PC-9 (cell line): ENCODE measurements around the gene FRG2. TPM values are rescaled to one million over a fixed set of nuclear protein-coding genes. Genes with fewer than 3 reads are reported as not detected.
"Not testable (repeated sequence)": the region's sequence is repeated elsewhere in the genome, so short reads cannot be mapped to it uniquely, and the experiment has no call there.

Experiments
- BruUV-seq: library from RNA; stranded (reverse); fragments of 400-500 nt; replicated peaks from 2 replicates; lab custom pipeline; 2021; lab: Mats Ljungman, UMichigan
- CTCF ChIA-PET: fragments of 300-600 bp; sonication (Branson Sonifier 250); formaldehyde crosslinking; loops from one replicate; lab custom pipeline; 2022; ENCODE audit warnings: antibody characterized with exemption; lab: Charles Lee
- POLR2A ChIA-PET: fragments of 300-600 bp; sonication (Branson Sonifier 250); formaldehyde crosslinking; loops from one replicate; lab custom pipeline; 2022; ENCODE audit warnings: antibody characterized with exemption; ENCODE audit not compliant: unreplicated experiment; lab: Charles Lee
- DNase-seq, 2 experiments: peaks; one replicate each; pipeline versions ENCODE4 v3.0.0 to v3.0.0-alpha.2; 2015 to 2022; ENCODE audit warnings: mixed read lengths in 1 of 2
- H2AFZ ChIP-seq: fragments of 200-600 bp; sonication (generic); 2 replicates; pipeline ENCODE4 v1.8.1; 2017; ENCODE audit warnings: antibody characterized with exemption
- H3F3A ChIP-seq: fragments of 200-600 bp; sonication (generic); 2 replicates; pipeline ENCODE4 v1.8.1; 2017; ENCODE audit warnings: antibody characterized with exemption, mild to moderate bottlenecking, low read depth; ENCODE audit not compliant: insufficient read depth
- H3K27ac ChIP-seq: fragments of 200-600 bp; sonication (generic); 2 replicates; pipeline ENCODE4 v1.6.1; 2016; ENCODE audit warnings: mixed run types
- H3K27me3 ChIP-seq: fragments of 200-600 bp; sonication (generic); 2 replicates; pipeline ENCODE4 v1.6.1; 2016; ENCODE audit warnings: low read depth, mixed run types; ENCODE audit not compliant: insufficient read depth
- H3K36me3 ChIP-seq: fragments of 200-600 bp; sonication (generic); 2 replicates; pipeline ENCODE4 v1.6.1; 2016; ENCODE audit warnings: low read depth, mixed run types
- H3K4me1 ChIP-seq: fragments of 200-600 bp; sonication (generic); replicated peaks from 2 replicates; pipeline ENCODE4 v1.6.1; 2016; ENCODE audit warnings: mixed run types; ENCODE audit not compliant: insufficient read depth
- H3K4me2 ChIP-seq: fragments of 200-600 bp; sonication (generic); 2 replicates; pipeline ENCODE4 v1.6.1; 2017; ENCODE audit warnings: mixed run types
- H3K4me3 ChIP-seq: fragments of 200-600 bp; sonication (generic); 2 replicates; pipeline ENCODE4 v1.6.1; 2016; ENCODE audit warnings: mixed run types
- H3K79me2 ChIP-seq: fragments of 200-600 bp; sonication (generic); 2 replicates; pipeline ENCODE4 v1.6.1; 2017; ENCODE audit warnings: low read depth, mixed run types
- H3K9me2 ChIP-seq: fragments of 200-600 bp; sonication (generic); 2 replicates; pipeline ENCODE4 v1.8.1; 2017; ENCODE audit warnings: mild to moderate bottlenecking; ENCODE audit not compliant: insufficient read depth
- H3K9me3 ChIP-seq: fragments of 200-600 bp; sonication (generic); 2 replicates; pipeline ENCODE4 v1.8.1; 2016; ENCODE audit warnings: low read depth; ENCODE audit not compliant: insufficient read depth
- H4K20me1 ChIP-seq: fragments of 200-600 bp; sonication (generic); 2 replicates; pipeline ENCODE4 v1.8.1; 2017; ENCODE audit not compliant: insufficient read depth
- EZH2 ChIP-seq: fragments of 200-600 bp; sonication (generic); IDR thresholded peaks from 2 replicates; pipeline ENCODE4 v1.8.0; 2017; ENCODE audit warnings: antibody characterized with exemption, low read depth
- intact Hi-C: fragments of 100-400 bp; cut with micrococcal nuclease; formaldehyde crosslinking; loops from one replicate; pipeline ENCODE4 v1.10.0; 2022; ENCODE audit not compliant: unreplicated experiment
- total RNA-seq: library from RNA; stranded (reverse); gene quantifications from 2 replicates; pipeline ENCODE4 v1.2.3, GENCODE V29; 2021
- TF ChIP-seq, protein P1 (sequence below): fragments of 200-600 bp; sonication (generic); conservative IDR thresholded peaks from 2 replicates; pipeline ENCODE4 v1.6.1; 2017; ENCODE audit warnings: mixed run types, antibody characterized with exemption, mild to moderate bottlenecking, moderate library complexity

The FRG2 gene
- total RNA-seq, 1 experiment from 2014 or later = not detected

DNA sequence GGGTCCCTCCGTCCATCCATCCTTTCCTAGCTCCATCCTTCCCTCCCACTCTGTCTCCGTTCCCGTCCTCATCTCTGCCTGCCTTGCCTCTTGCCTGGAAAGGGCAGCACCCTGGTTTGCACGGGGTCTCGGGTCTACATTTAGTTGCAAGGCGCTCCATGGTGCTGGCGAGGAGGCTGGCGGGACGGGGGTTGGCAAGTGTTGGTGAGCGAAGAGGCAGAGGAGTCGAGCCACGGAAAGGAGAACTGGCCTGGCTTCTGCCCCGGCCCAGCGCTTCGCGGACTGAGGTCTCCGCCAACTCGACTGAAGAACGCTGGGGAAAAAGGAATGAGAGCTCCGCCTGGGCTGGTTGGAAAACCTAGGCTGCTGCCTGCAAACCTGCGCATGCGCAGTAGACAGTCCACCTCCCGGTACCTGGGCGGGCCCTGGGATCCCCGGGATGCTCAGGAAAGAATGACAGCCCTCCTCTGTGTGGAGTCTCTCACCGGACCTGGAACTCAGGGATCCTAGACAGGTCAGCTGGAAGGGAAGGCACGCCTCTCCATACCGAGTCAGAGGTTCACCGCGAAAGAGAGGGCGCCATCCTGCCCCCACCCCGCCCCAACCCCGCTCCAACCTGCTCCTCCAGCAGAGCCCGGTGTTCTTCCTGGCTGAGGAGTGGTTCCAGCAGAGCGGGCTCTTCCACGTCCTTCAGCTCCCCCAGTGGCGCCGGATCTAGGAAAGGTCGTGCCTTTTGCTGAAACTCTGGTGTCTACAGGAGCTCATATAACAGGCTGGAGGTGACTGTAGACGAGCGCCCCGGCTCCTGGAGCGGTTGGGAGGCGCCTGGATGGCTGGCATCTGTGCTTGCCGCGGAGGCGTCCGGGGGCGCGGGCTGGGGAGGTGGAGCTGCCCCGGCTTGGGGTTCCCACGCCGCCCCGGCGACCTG, 6.0 kb downstream of the FRG2 start:
- no peaks in the 10 kb centered on the region for H3K79me2 ChIP-seq
- ChIA-PET CTCF (no interaction called here), POLR2A (no interaction called here)
- H3K9me3 ChIP-seq = no peaks in the 10 kb centered on the region
- H3F3A ChIP-seq = no peaks in the 10 kb centered on the region
- H4K20me1 ChIP-seq = no peaks in the 10 kb centered on the region
- no peak for TF ChIP-seq EZH2
- TF ChIP-seq, protein P1, sequence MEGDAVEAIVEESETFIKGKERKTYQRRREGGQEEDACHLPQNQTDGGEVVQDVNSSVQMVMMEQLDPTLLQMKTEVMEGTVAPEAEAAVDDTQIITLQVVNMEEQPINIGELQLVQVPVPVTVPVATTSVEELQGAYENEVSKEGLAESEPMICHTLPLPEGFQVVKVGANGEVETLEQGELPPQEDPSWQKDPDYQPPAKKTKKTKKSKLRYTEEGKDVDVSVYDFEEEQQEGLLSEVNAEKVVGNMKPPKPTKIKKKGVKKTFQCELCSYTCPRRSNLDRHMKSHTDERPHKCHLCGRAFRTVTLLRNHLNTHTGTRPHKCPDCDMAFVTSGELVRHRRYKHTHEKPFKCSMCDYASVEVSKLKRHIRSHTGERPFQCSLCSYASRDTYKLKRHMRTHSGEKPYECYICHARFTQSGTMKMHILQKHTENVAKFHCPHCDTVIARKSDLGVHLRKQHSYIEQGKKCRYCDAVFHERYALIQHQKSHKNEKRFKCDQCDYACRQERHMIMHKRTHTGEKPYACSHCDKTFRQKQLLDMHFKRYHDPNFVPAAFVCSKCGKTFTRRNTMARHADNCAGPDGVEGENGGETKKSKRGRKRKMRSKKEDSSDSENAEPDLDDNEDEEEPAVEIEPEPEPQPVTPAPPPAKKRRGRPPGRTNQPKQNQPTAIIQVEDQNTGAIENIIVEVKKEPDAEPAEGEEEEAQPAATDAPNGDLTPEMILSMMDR = no peak
- H3K27me3 ChIP-seq = no peaks in the 10 kb centered on the region
- H3K4me2 ChIP-seq = no peak overlapping the region
- H3K4me1 ChIP-seq = no peaks in the 10 kb centered on the region
- no peak overlapping the region for H3K4me3 ChIP-seq
- H3K9me2 ChIP-seq = no peaks in the 10 kb centered on the region
- no TSS peak for BruUV-seq
- H2AFZ ChIP-seq = no peak overlapping the region
- intact Hi-C loops = no loop called here
- no peak for DNase-seq
- no peaks in the 10 kb centered on the region for H3K36me3 ChIP-seq
- no peak overlapping the region for H3K27ac ChIP-seq

GRCh38 chr4:190019859-190020463, 7.1 kb downstream of the FRG2 start:
- H3K4me2 ChIP-seq, H3K9me3 ChIP-seq, H2AFZ ChIP-seq, H3K79me2 ChIP-seq, DNase-seq, POLR2A ChIA-PET, H4K20me1 ChIP-seq, intact Hi-C loops, H3K36me3 ChIP-seq, H3K4me3 ChIP-seq, BruUV-seq, H3F3A ChIP-seq, CTCF ChIA-PET, H3K9me2 ChIP-seq, H3K27ac ChIP-seq, H3K27me3 ChIP-seq, H3K4me1 ChIP-seq: not testable (repeated sequence)

DNA sequence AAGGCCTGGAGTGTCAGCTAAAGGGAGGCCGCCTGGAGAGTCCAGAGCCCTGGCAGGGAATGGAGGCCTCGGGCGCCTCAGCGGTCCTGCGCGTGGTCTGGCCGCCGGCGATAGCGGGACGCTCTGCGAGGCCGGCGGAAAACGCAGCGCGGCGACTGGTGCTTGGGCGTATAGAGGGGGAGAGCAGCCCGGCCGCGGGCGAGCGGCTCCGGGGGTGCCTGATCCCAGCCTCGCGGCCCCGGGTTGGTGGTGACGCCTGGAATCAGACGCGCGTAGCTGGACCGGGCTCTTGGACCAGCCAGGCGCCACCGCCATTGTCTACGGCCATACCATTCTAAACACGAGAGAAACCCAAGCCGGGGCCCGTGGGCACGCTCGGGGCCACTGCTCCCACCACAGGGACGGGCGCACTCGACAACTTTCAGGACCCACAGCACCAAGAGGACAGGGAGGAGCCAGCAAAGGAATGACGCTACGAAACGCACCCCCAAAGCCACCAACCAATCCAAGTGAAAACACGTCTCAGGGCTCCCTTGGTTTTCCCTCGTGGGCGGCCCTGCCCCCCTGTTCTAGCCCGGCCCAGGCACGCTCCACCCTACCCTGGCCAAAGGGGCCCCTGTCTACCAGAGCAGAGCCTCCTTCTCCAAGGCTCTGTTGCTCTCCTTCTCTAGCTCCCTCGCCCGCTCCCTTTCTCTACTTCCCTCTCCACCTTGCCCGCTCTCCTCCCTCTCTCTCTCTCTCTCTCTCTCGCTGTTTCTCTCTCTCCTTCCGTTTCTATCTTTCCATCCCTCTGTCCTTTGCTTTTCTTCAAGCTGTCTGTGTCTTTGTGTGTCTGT, 7.8 kb downstream of the FRG2 start:
- intact Hi-C loops = no loop called here
- DNase-seq = no peak
- H3K4me1 ChIP-seq = no peaks in the 10 kb centered on the region
- no peak overlapping the region for H2AFZ ChIP-seq
- no peaks in the 10 kb centered on the region for H3K9me2 ChIP-seq
- TF ChIP-seq EZH2 = no peak
- TF ChIP-seq, protein P1 = no peak
- ChIA-PET POLR2A (no interaction called here), CTCF (no interaction called here)
- no peaks in the 10 kb centered on the region for H3K27me3 ChIP-seq
- no peaks in the 10 kb centered on the region for H3K79me2 ChIP-seq
- no peak overlapping the region for H3K27ac ChIP-seq
- no peaks in the 10 kb centered on the region for H3F3A ChIP-seq
- H3K4me2 ChIP-seq = no peak overlapping the region
- H3K36me3 ChIP-seq = no peaks in the 10 kb centered on the region
- no peaks in the 10 kb centered on the region for H3K9me3 ChIP-seq
- no peak overlapping the region for H3K4me3 ChIP-seq
- H4K20me1 ChIP-seq = no peaks in the 10 kb centered on the region
- no TSS peak for BruUV-seq
